ENCODE results near the gene PDGFB.

The PDGFB gene

GRCh38 chr22:39276440-39277141 lies 31.8 kb upstream of the PDGFB start:
- no peak for DNase-seq

GRCh38 chr22:39275814-39276439 lies 31.1 kb upstream of the PDGFB start:
- DNase-seq, result peak; percentile 27

GRCh38 chr22:39273950-39274887 lies 29.4 kb upstream of the PDGFB start:
- no peak for DNase-seq

GRCh38 chr22:39270792-39271191 lies 26.0 kb upstream of the PDGFB start:
- no peak for DNase-seq

- DNase-seq, result no peak
Observed at GRCh38 chr22:39270280-39270679, 25.5 kb upstream of the PDGFB start.

- DNase-seq, result no peak
Observed at GRCh38 chr22:39269095-39269790, 24.5 kb upstream of the PDGFB start.

- DNase-seq, result no peak
Observed at GRCh38 chr22:39268645-39269044, 23.9 kb upstream of the PDGFB start.

GRCh38 chr22:39267974-39268373 lies 23.2 kb upstream of the PDGFB start:
- DNase-seq, result no peak

- DNase-seq, result no peak
Observed at GRCh38 chr22:39266398-39267030, 21.7 kb upstream of the PDGFB start.

GRCh38 chr22:39265143-39265886 lies 20.5 kb upstream of the PDGFB start:
- no peak for DNase-seq

GRCh38 chr22:39264349-39265038 lies 19.7 kb upstream of the PDGFB start:
- no peak for DNase-seq

- DNase-seq, result no peak
Observed at GRCh38 chr22:39263626-39264348, 19.0 kb upstream of the PDGFB start.

GRCh38 chr22:39259666-39260065 lies 14.9 kb upstream of the PDGFB start:
- DNase-seq, result no peak

- no peak for DNase-seq
Observed at GRCh38 chr22:39257901-39258475, 13.2 kb upstream of the PDGFB start.

- no peak for DNase-seq
Observed at GRCh38 chr22:39256979-39257378, 12.2 kb upstream of the PDGFB start.

GRCh38 chr22:39256186-39256552 lies 11.4 kb upstream of the PDGFB start:
- DNase-seq, result no peak

GRCh38 chr22:39255449-39256185 lies 10.8 kb upstream of the PDGFB start:
- no peak for DNase-seq

- DNase-seq, result no peak
Observed at GRCh38 chr22:39254789-39255298, 10.1 kb upstream of the PDGFB start.

- no peak for DNase-seq
Observed at GRCh38 chr22:39254122-39254521, 9.3 kb upstream of the PDGFB start.
